Measurements from ENCODE around the gene CAMKV.

Gene CAMKV

DNA sequence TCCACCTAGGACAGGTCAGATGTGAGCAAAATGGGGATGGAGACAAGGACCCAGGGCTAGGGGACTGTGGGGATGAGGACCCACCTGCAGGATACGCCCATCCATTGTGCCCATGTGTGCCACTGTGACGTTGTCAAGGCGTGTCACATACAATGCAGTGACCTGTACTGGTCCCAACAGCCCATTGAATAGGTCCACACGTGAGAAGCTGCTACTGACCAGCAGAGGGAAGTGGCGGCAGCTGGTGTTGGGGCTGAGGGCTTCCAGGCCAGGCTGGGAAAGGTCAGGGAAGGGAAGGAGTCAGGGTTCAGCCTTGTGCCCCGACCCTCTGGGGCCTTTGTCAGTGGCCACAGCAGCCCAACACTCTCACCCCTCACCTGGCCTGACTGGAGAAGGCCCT lies 29.3 kb upstream of the CAMKV start:
- no peak for ATAC-seq

DNA sequence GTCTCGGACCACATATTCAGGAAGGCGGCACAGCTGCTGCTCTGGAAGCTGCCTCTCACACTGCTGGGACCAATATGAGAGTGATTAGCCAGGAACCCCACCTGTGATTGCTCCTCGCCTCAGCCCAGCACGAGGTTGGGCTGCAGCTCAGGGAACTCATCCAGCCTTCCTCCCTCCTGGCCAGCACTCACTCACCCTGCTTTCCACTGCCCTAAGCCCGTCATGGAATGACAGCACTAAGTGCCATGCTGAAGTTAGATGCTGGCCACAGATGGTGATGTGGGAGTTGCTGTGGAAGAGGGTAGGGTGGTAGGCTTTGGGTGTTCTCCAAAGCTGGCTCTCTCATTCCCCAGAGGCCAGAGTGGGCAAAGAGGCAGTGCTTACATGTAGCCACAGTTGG lies 26.6 kb upstream of the CAMKV start:
- no peak for ATAC-seq
- no peak for TF ChIP-seq BACH2 (CRISPR knock-in tag; IDR thresholded peaks at IDR 0.05; ENCODE audit: borderline replicate concordance)
- no peak for TF ChIP-seq ZNF8 (CRISPR knock-in tag; IDR thresholded peaks at IDR 0.05)
- no peak for TF ChIP-seq ARNTL (CRISPR knock-in tag; IDR thresholded peaks at IDR 0.05; ENCODE audit: borderline replicate concordance, low read depth)
- TF ChIP-seq ZC3H10 (CRISPR knock-in tag; IDR thresholded peaks at IDR 0.05) = no peak
- TF ChIP-seq RARB (CRISPR knock-in tag; IDR thresholded peaks at IDR 0.05) = no peak
- no peak for TF ChIP-seq TOX (CRISPR knock-in tag; IDR thresholded peaks at IDR 0.05; ENCODE audit: borderline replicate concordance)
- TF ChIP-seq, protein P1, sequence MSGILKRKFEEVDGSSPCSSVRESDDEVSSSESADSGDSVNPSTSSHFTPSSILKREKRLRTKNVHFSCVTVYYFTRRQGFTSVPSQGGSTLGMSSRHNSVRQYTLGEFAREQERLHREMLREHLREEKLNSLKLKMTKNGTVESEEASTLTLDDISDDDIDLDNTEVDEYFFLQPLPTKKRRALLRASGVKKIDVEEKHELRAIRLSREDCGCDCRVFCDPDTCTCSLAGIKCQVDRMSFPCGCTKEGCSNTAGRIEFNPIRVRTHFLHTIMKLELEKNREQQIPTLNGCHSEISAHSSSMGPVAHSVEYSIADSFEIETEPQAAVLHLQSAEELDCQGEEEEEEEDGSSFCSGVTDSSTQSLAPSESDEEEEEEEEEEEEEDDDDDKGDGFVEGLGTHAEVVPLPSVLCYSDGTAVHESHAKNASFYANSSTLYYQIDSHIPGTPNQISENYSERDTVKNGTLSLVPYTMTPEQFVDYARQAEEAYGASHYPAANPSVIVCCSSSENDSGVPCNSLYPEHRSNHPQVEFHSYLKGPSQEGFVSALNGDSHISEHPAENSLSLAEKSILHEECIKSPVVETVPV (CRISPR knock-in tag; IDR thresholded peaks at IDR 0.05) = no peak
- TF ChIP-seq ESRRG (CRISPR knock-in tag; IDR thresholded peaks at IDR 0.05) = no peak
- no peak for TF ChIP-seq POU6F1 (CRISPR knock-in tag; IDR thresholded peaks at IDR 0.05; ENCODE audit: borderline replicate concordance, low read depth)
- no peak for TF ChIP-seq SNAI2 (CRISPR knock-in tag; IDR thresholded peaks at IDR 0.05)
- no peak for TF ChIP-seq CSDC2 (CRISPR knock-in tag; IDR thresholded peaks at IDR 0.05)
- no peak for TF ChIP-seq TCF4 (CRISPR knock-in tag; IDR thresholded peaks at IDR 0.05; ENCODE audit: borderline replicate concordance)
- no peak for TF ChIP-seq TSHZ2 (CRISPR knock-in tag; IDR thresholded peaks at IDR 0.05)
- no peak for TF ChIP-seq PATZ1 (CRISPR knock-in tag; IDR thresholded peaks at IDR 0.05; ENCODE audit: borderline replicate concordance)
- no peak for TF ChIP-seq ISL1 (CRISPR knock-in tag; IDR thresholded peaks at IDR 0.05)
- TF ChIP-seq ZFP3 (CRISPR knock-in tag; IDR thresholded peaks at IDR 0.05) = no peak
- TF ChIP-seq, protein P2, sequence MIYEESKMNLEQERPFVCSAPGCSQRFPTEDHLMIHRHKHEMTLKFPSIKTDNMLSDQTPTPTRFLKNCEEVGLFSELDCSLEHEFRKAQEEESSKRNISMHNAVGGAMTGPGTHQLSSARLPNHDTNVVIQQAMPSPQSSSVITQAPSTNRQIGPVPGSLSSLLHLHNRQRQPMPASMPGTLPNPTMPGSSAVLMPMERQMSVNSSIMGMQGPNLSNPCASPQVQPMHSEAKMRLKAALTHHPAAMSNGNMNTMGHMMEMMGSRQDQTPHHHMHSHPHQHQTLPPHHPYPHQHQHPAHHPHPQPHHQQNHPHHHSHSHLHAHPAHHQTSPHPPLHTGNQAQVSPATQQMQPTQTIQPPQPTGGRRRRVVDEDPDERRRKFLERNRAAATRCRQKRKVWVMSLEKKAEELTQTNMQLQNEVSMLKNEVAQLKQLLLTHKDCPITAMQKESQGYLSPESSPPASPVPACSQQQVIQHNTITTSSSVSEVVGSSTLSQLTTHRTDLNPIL (CRISPR knock-in tag; IDR thresholded peaks at IDR 0.05; ENCODE audit: low read depth) = no peak
- no peak for TF ChIP-seq GLIS3 (CRISPR knock-in tag; IDR thresholded peaks at IDR 0.05)
- no peak for TF ChIP-seq OSR1 (CRISPR knock-in tag; IDR thresholded peaks at IDR 0.05)
- TF ChIP-seq ZFP30 (CRISPR knock-in tag; IDR thresholded peaks at IDR 0.05) = no peak

More for the DNA sequence above, 29.3 kb upstream of the CAMKV start:
- no peak for TF ChIP-seq ESRRG (CRISPR knock-in tag; IDR thresholded peaks at IDR 0.05)
- TF ChIP-seq ZNF70 (CRISPR knock-in tag; IDR thresholded peaks at IDR 0.05) = no peak
- no peak for TF ChIP-seq CSDC2 (CRISPR knock-in tag; IDR thresholded peaks at IDR 0.05)

DNA sequence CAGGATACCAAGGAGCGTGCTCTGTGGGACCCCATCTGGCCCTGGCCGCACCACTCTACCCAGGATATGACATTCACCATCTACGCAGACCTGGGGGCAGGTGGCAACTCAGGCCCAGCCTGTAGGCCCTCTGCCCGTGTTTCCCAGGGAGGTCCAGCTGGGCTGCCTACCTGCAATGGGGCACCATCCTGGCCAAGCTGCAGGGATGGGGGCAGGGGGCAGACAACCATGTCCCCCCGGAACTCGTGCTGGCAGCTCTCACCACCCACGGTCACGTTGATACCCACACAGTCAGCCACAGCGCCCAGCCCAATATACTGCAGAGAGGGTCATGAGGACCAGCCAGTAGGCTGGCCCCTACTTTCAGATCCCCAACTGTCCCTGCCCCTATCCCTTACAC lies 26.1 kb upstream of the CAMKV start:
- no peak for ATAC-seq
- no peak for TF ChIP-seq SNAI2 (CRISPR knock-in tag; IDR thresholded peaks at IDR 0.05)
- no peak for TF ChIP-seq ZNF565 (CRISPR knock-in tag; conservative IDR thresholded peaks at IDR 0.05; ENCODE audit: low read depth)
- TF ChIP-seq, protein P1 (CRISPR knock-in tag; IDR thresholded peaks at IDR 0.05) = no peak
- no peak for TF ChIP-seq ISL1 (CRISPR knock-in tag; IDR thresholded peaks at IDR 0.05)
- TF ChIP-seq RARB (CRISPR knock-in tag; IDR thresholded peaks at IDR 0.05) = no peak
- no peak for TF ChIP-seq ZNF70 (CRISPR knock-in tag; IDR thresholded peaks at IDR 0.05)
- TF ChIP-seq ESRRG (CRISPR knock-in tag; IDR thresholded peaks at IDR 0.05) = no peak
- no peak for TF ChIP-seq ZFP30 (CRISPR knock-in tag; IDR thresholded peaks at IDR 0.05)
- TF ChIP-seq BACH2 (CRISPR knock-in tag; IDR thresholded peaks at IDR 0.05; ENCODE audit: borderline replicate concordance) = no peak
- no peak for TF ChIP-seq TSHZ2 (CRISPR knock-in tag; IDR thresholded peaks at IDR 0.05)
- no peak for TF ChIP-seq OSR1 (CRISPR knock-in tag; IDR thresholded peaks at IDR 0.05)
- TF ChIP-seq PPARA (CRISPR knock-in tag; IDR thresholded peaks at IDR 0.05; ENCODE audit: borderline replicate concordance) = no peak
- no peak for TF ChIP-seq ZC3H10 (CRISPR knock-in tag; IDR thresholded peaks at IDR 0.05)
- TF ChIP-seq ZNF8 (CRISPR knock-in tag; IDR thresholded peaks at IDR 0.05) = no peak
- TF ChIP-seq TOX (CRISPR knock-in tag; IDR thresholded peaks at IDR 0.05; ENCODE audit: borderline replicate concordance) = no peak
